Peyer's patch (tissue), 4 donors: Measurements from ENCODE around the gene LSP1.

Experiments
- POLR2A ChIP-seq, 2 donors: fragments of 450-650 bp; IDR thresholded peaks; one replicate each; pipeline ENCODE4 v1.5.1; 2017; ENCODE audit warnings: antibody characterized with exemption in 2 of 2, mild to moderate bottlenecking in 2 of 2, moderate library complexity in 2 of 2
- TF ChIP-seq, protein P1 (sequence below), 6 experiments: fragments of 450-650 bp in 4 of 6; fragments of 200-600 bp in 2 of 6; sonication (generic) in 1 of 6; IDR thresholded peaks; one replicate each; pipeline ENCODE4 v1.5.1; 2017 to 2019; ENCODE audit warnings: antibody characterized with exemption in 6 of 6, mild to moderate bottlenecking in 3 of 6, moderate library complexity in 1 of 6

DNA sequence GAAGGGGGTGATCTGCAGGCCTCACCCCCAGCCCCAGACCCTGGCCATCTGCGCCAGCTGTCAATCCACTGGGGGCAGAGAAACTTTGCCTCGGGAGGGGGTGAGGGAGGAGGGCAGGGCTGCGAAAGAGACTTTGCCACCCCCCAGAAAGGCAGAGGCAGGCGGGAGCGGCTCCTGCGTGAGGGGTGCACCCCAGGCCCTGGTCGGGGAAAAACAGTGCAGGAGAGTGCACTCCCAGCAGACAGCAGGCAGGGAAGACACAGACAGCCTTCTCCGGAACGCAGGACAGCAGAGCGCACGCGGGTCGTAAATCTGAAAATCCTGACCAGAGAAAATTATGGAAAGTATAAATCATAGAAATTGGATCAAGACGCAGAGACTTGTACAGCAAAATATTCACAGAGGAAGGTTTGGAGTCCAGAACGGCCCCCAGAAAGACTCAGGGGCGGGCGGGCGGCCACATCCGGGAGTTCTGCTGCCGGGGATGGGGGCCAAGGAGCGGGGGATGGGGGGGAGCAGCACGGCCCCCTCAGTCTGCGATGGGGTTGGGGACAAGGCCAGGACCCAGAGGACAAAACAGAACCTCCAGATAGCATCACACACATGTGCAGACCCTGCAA is 86.2 kb downstream of the LSP1 start:
- TF ChIP-seq, protein P1, sequence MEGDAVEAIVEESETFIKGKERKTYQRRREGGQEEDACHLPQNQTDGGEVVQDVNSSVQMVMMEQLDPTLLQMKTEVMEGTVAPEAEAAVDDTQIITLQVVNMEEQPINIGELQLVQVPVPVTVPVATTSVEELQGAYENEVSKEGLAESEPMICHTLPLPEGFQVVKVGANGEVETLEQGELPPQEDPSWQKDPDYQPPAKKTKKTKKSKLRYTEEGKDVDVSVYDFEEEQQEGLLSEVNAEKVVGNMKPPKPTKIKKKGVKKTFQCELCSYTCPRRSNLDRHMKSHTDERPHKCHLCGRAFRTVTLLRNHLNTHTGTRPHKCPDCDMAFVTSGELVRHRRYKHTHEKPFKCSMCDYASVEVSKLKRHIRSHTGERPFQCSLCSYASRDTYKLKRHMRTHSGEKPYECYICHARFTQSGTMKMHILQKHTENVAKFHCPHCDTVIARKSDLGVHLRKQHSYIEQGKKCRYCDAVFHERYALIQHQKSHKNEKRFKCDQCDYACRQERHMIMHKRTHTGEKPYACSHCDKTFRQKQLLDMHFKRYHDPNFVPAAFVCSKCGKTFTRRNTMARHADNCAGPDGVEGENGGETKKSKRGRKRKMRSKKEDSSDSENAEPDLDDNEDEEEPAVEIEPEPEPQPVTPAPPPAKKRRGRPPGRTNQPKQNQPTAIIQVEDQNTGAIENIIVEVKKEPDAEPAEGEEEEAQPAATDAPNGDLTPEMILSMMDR (IDR thresholded peaks at IDR 0.05), result no peak
- TF ChIP-seq POLR2A (IDR thresholded peaks at IDR 0.05), result no peak
